ENCODE results near the gene CPED1.
"Not testable (repeated sequence)": the region's sequence is repeated elsewhere in the genome, so short reads cannot be mapped to it uniquely, and the experiment has no call there.

CPED1 gene

GRCh38 chr7:121061677-121062582 lies 73.4 kb downstream of the CPED1 start:
- Histone ChIP-seq H3K36me3 (ENCODE audit: insufficient read depth, low read length) (no peaks in the 10 kb centered on the region), H2AFZ (ENCODE audit: low read length) (no peak overlapping the region), H3K9me3 (ENCODE audit: low read length) (no peaks in the 10 kb centered on the region), H3K27me3 (ENCODE audit: insufficient read depth, low read length) (no peaks in the 10 kb centered on the region), H4K20me1 (ENCODE audit: insufficient read depth, low read length) (no peaks in the 10 kb centered on the region), H3K79me2 (ENCODE audit: insufficient read depth, low read length) (no peaks in the 10 kb centered on the region), H3K4me1 (ENCODE audit: insufficient read depth, low read length, severe bottlenecking) (no peaks in the 10 kb centered on the region), H3F3A (ENCODE audit: insufficient read depth, low read length) (no peaks in the 10 kb centered on the region), H3K9ac (ENCODE audit: low read length) (no peak overlapping the region), H3K4me2 (ENCODE audit: low read length) (no peak overlapping the region), H3K4me3 (ENCODE audit: low read depth, low read length, poor library complexity, severe bottlenecking) (no peak overlapping the region), H3K27ac (ENCODE audit: low read depth, low read length, poor library complexity, severe bottlenecking) (no peak overlapping the region), H3K9me2 (ENCODE audit: low read depth, low read length) (no peaks in the 10 kb centered on the region)
- no peak for TF ChIP-seq EZH2 (IDR thresholded peaks at IDR 0.05; ENCODE audit: borderline replicate concordance, low read length)
- TF ChIP-seq, protein P1, sequence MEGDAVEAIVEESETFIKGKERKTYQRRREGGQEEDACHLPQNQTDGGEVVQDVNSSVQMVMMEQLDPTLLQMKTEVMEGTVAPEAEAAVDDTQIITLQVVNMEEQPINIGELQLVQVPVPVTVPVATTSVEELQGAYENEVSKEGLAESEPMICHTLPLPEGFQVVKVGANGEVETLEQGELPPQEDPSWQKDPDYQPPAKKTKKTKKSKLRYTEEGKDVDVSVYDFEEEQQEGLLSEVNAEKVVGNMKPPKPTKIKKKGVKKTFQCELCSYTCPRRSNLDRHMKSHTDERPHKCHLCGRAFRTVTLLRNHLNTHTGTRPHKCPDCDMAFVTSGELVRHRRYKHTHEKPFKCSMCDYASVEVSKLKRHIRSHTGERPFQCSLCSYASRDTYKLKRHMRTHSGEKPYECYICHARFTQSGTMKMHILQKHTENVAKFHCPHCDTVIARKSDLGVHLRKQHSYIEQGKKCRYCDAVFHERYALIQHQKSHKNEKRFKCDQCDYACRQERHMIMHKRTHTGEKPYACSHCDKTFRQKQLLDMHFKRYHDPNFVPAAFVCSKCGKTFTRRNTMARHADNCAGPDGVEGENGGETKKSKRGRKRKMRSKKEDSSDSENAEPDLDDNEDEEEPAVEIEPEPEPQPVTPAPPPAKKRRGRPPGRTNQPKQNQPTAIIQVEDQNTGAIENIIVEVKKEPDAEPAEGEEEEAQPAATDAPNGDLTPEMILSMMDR (IDR thresholded peaks at IDR 0.05; ENCODE audit: low read length): no peak

DNA sequence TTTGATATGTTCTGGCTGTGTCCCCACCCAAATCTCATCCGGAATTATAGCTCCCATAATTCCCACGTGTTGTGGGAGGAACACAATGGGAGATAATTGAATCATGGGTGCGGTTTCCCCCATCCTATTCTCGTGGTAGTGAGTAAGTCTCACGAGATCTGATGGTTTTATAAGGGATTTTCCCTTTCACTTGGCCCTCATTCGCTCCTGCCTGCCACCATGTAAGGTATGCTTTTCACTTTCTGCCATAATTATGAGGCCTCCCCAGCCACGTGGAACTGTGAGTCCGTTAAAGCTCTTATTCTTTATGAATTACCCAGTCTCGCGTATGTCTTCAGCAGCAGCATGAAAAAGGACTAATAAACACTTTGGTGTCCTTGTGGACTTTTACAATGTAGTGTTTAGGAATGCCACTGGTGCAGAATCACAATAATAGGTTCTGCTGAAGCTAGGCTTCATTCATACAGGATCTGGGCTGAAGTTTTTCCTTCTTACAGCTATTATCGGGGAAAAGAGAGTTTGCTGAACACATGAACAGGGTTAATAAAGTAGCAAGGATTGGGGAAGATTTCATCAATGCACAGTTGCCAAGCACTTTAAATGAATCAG lies 74.3 kb downstream of the CPED1 start:
- H3K79me2 ChIP-seq (ENCODE audit: insufficient read depth, low read length): no peaks in the 10 kb centered on the region
- no peak overlapping the region for H3K9ac ChIP-seq (ENCODE audit: low read length)
- H3F3A ChIP-seq (ENCODE audit: insufficient read depth, low read length): no peaks in the 10 kb centered on the region
- H3K9me3 ChIP-seq (ENCODE audit: low read length): no peaks in the 10 kb centered on the region
- no peaks in the 10 kb centered on the region for H3K27me3 ChIP-seq (ENCODE audit: insufficient read depth, low read length)
- H3K36me3 ChIP-seq (ENCODE audit: insufficient read depth, low read length): no peaks in the 10 kb centered on the region
- H2AFZ ChIP-seq (ENCODE audit: low read length): no peak overlapping the region
- H3K27ac ChIP-seq (ENCODE audit: low read depth, low read length, poor library complexity, severe bottlenecking): no peak overlapping the region
- TF ChIP-seq EZH2 (IDR thresholded peaks at IDR 0.05; ENCODE audit: borderline replicate concordance, low read length): no peak
- TF ChIP-seq, protein P1 (IDR thresholded peaks at IDR 0.05; ENCODE audit: low read length): no peak
- no peaks in the 10 kb centered on the region for H3K4me1 ChIP-seq (ENCODE audit: insufficient read depth, low read length, severe bottlenecking)
- H3K4me2 ChIP-seq (ENCODE audit: low read length): no peak overlapping the region
- no peaks in the 10 kb centered on the region for H4K20me1 ChIP-seq (ENCODE audit: insufficient read depth, low read length)
- no peaks in the 10 kb centered on the region for H3K9me2 ChIP-seq (ENCODE audit: low read depth, low read length)
- no peak overlapping the region for H3K4me3 ChIP-seq (ENCODE audit: low read depth, low read length, poor library complexity, severe bottlenecking)

- H3K9ac ChIP-seq (ENCODE audit: low read length); H2AFZ ChIP-seq (ENCODE audit: low read length); H3F3A ChIP-seq (ENCODE audit: insufficient read depth, low read length); H3K79me2 ChIP-seq (ENCODE audit: insufficient read depth, low read length); H4K20me1 ChIP-seq (ENCODE audit: insufficient read depth, low read length); H3K4me1 ChIP-seq (ENCODE audit: insufficient read depth, low read length, severe bottlenecking); H3K4me3 ChIP-seq (ENCODE audit: low read depth, low read length, poor library complexity, severe bottlenecking); H3K27ac ChIP-seq (ENCODE audit: low read depth, low read length, poor library complexity, severe bottlenecking); H3K36me3 ChIP-seq (ENCODE audit: insufficient read depth, low read length); H3K9me2 ChIP-seq (ENCODE audit: low read depth, low read length); H3K27me3 ChIP-seq (ENCODE audit: insufficient read depth, low read length); H3K9me3 ChIP-seq (ENCODE audit: low read length); H3K4me2 ChIP-seq (ENCODE audit: low read length): not testable (repeated sequence)
Observed at GRCh38 chr7:121067717-121068116, 79.2 kb downstream of the CPED1 start.

Measured in OCI-LY1 (cell line).